Neural progenitor cell (in vitro differentiated cells): ENCODE data around the gene PPFIBP1. TPM values are rescaled to one million over a fixed set of nuclear protein-coding genes. Genes with fewer than 3 reads are reported as not detected.
"Not testable (repeated sequence)": the region's sequence is repeated elsewhere in the genome, so short reads cannot be mapped to it uniquely, and the experiment has no call there.

ENCODE experiments used
- DNase-seq: peaks from one replicate; pipeline ENCODE4 v3.0.0-alpha.2; 2016; ENCODE audit warnings: low spot score
- H2AFZ ChIP-seq: fragments of 200-600 bp; sonication (generic); replicated peaks from 2 replicates; pipeline ENCODE4 v1.6.1; 2016; ENCODE audit warnings: antibody characterized with exemption
- H3F3A ChIP-seq: fragments of 200-600 bp; sonication (generic); 2 replicates; pipeline ENCODE4 v1.6.1; 2016; ENCODE audit warnings: antibody characterized with exemption, low read depth
- H3K27ac ChIP-seq: fragments of 200-600 bp; sonication (generic); 2 replicates; pipeline ENCODE4 v1.5.1; 2016; ENCODE audit warnings: mild to moderate bottlenecking
- H3K27me3 ChIP-seq: fragments of 200-600 bp; sonication (generic); 2 replicates; pipeline ENCODE4 v1.6.1; 2016; ENCODE audit warnings: mild to moderate bottlenecking, moderate library complexity
- H3K36me3 ChIP-seq: fragments of 200-600 bp; sonication (generic); 2 replicates; pipeline ENCODE4 v1.5.1; 2016
- H3K4me1 ChIP-seq: fragments of 200-600 bp; sonication (generic); 2 replicates; pipeline ENCODE4 v1.6.1; 2016; ENCODE audit warnings: mixed run types
- H3K4me2 ChIP-seq: fragments of 200-600 bp; sonication (generic); 2 replicates; pipeline ENCODE4 v1.6.1; 2016
- H3K4me3 ChIP-seq: fragments of 200-600 bp; sonication (generic); 2 replicates; pipeline ENCODE4 v1.5.1; 2016
- H3K79me2 ChIP-seq: fragments of 200-600 bp; sonication (generic); 2 replicates; pipeline ENCODE4 v1.6.1; 2016; ENCODE audit warnings: low read depth
- H3K9ac ChIP-seq: fragments of 200-600 bp; sonication (generic); 2 replicates; pipeline ENCODE4 v1.6.1; 2016
- H3K9me3 ChIP-seq: fragments of 200-600 bp; sonication (generic); 2 replicates; pipeline ENCODE4 v1.5.1; 2016; ENCODE audit warnings: low read depth
- H4K20me1 ChIP-seq: fragments of 200-600 bp; sonication (generic); 2 replicates; pipeline ENCODE4 v1.6.1; 2016; ENCODE audit warnings: low read depth
- H3K27ac Mint-ChIP-seq: 3 replicates; pipeline ENCODE4 v1.8.0; 2021; ENCODE audit warnings: mixed read lengths
- H3K27me3 Mint-ChIP-seq: 2 replicates; pipeline ENCODE4 v1.8.0; 2022; ENCODE audit warnings: low read depth, mild to moderate bottlenecking, inconsistent platforms, moderate library complexity, mixed read lengths; ENCODE audit not compliant: insufficient read depth
- H3K36me3 Mint-ChIP-seq: 3 replicates; pipeline ENCODE4 v1.8.0; 2021; ENCODE audit warnings: mixed read lengths
- H3K4me1 Mint-ChIP-seq: 3 replicates; pipeline ENCODE4 v1.8.0; 2021; ENCODE audit warnings: mixed read lengths
- H3K4me3 Mint-ChIP-seq: 3 replicates; pipeline ENCODE4 v1.8.0; 2021; ENCODE audit warnings: mild to moderate bottlenecking, moderate library complexity, mixed read lengths
- H3K9me3 Mint-ChIP-seq: 3 replicates; pipeline ENCODE4 v1.8.0; 2020; ENCODE audit warnings: mixed read lengths
- CTCF ChIP-seq: fragments of 200-600 bp; sonication (generic); IDR thresholded peaks from 2 replicates; pipeline ENCODE4 v1.5.1; 2017; ENCODE audit warnings: antibody characterized with exemption, mild to moderate bottlenecking
- EZH2 ChIP-seq: fragments of 200-600 bp; sonication (generic); IDR thresholded peaks from 2 replicates; pipeline ENCODE4 v1.6.1; 2017; ENCODE audit warnings: antibody characterized with exemption, mild to moderate bottlenecking, moderate library complexity
- EZH2phosphoT487 ChIP-seq: fragments of 200-600 bp; sonication (generic); IDR thresholded peaks from 2 replicates; pipeline ENCODE4 v1.6.1; 2017; ENCODE audit warnings: antibody characterized with exemption
- total RNA-seq: library from RNA; depleted of rRNA; stranded (reverse); fragments of >200 nt; gene quantifications from 2 replicates; pipeline ENCODE4 v1.2.3, GENCODE V29; 2015; ENCODE audit warnings: low replicate concordance

Gene PPFIBP1
- total RNA-seq, 1 donor from 2014 or later = 61.7 TPM

GRCh38 chr12:27639265-27639664 is 115.3 kb downstream of the PPFIBP1 start:
- no peak for TF ChIP-seq EZH2
- no peak for TF ChIP-seq EZH2phosphoT487
- TF ChIP-seq CTCF = no peak
- H3K79me2 ChIP-seq = no peaks in the 10 kb centered on the region
- no peaks in the 10 kb centered on the region for H3K4me1 ChIP-seq
- no peaks in the 10 kb centered on the region for H3K36me3 ChIP-seq
- H4K20me1 ChIP-seq = no peaks in the 10 kb centered on the region
- H3K4me3 ChIP-seq = no peak overlapping the region
- H3K9me3 ChIP-seq = no peaks in the 10 kb centered on the region
- H3K27ac ChIP-seq = no peak overlapping the region
- DNase-seq = no peak
- H3K4me1 Mint-ChIP-seq = no peaks in the 10 kb centered on the region
- H3F3A ChIP-seq = no peaks in the 10 kb centered on the region
- no peaks in the 10 kb centered on the region for H3K27me3 Mint-ChIP-seq
- no peaks in the 10 kb centered on the region for H3K9me3 Mint-ChIP-seq
- no peak overlapping the region for H3K9ac ChIP-seq
- H3K4me2 ChIP-seq = no peak overlapping the region
- no peak overlapping the region for H3K27ac Mint-ChIP-seq
- H3K27me3 ChIP-seq = no peaks in the 10 kb centered on the region
- H2AFZ ChIP-seq = no peak overlapping the region
- H3K36me3 Mint-ChIP-seq = peaks cover under 1% of the 10 kb centered on the region
- no peak overlapping the region for H3K4me3 Mint-ChIP-seq

DNA sequence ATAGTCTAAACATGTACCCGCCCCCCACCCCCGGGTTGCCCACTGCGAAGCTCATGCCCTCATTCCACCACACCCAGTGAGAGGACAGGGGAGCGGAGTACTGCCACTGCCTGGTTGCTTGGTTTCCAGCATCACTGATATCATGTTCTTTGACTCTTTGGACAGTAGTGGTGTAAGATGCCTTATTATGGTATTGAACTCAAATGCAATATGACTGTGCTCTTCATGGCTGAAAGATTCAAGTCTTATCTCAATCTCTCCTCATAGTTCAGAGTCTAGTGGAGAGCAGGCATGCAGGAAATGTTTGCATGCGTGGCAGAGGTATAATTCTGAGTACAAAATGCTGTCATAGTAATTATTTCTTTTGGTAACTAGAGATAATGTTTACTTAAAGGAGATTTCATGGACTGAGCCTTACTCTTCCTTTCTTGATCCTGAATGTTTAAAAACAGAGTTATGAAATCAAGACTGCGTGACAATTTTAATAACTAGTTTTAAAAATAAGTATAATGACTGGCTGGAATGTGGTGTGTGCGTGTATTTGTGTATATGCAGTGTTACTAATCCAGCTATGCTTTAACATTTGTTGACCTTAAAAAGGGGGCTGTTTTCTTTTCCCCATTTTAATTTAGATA is 116.7 kb downstream of the PPFIBP1 start:
- not testable (repeated sequence) for H3K36me3 ChIP-seq, DNase-seq, H3K4me3 Mint-ChIP-seq, H3K4me3 ChIP-seq, H3K27me3 Mint-ChIP-seq, H3K27ac Mint-ChIP-seq, H3K36me3 Mint-ChIP-seq, H3K27ac ChIP-seq, H3K4me1 Mint-ChIP-seq, H3K9me3 ChIP-seq, H3K27me3 ChIP-seq, H2AFZ ChIP-seq, H3F3A ChIP-seq, H3K4me1 ChIP-seq, H3K79me2 ChIP-seq, H3K4me2 ChIP-seq, H3K9me3 Mint-ChIP-seq, H4K20me1 ChIP-seq, H3K9ac ChIP-seq

GRCh38 chr12:27642361-27642760 is 118.4 kb downstream of the PPFIBP1 start:
- not testable (repeated sequence) for DNase-seq

DNA sequence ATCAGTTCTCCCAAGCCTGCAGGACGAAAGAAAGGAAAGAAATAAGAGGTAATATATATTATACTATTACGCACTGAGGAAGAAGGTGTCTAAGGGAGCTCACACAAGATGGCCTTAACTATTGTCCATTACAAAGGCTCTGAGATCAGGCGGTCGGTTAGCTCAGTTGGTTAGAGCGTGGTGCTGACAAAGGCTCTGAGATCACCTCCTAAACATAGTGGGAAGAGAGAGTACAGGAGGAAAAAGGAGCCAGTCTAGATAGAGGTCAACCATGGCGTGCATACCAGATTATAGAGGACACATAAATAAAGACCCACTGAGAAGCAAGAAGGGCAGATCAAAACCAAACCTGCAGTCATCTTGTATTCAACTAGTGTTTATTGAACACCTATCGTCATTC is 118.9 kb downstream of the PPFIBP1 start:
- H3K36me3 ChIP-seq, H3K79me2 ChIP-seq, DNase-seq, H3K4me3 Mint-ChIP-seq, H3K4me1 ChIP-seq, H3K4me3 ChIP-seq, H4K20me1 ChIP-seq, H3K4me2 ChIP-seq, H3K9me3 ChIP-seq, H3K9ac ChIP-seq, H2AFZ ChIP-seq, H3K9me3 Mint-ChIP-seq, H3K36me3 Mint-ChIP-seq, H3K27ac Mint-ChIP-seq, H3K27me3 ChIP-seq, H3F3A ChIP-seq, H3K4me1 Mint-ChIP-seq, H3K27me3 Mint-ChIP-seq, H3K27ac ChIP-seq: not testable (repeated sequence)

More at GRCh38 chr12:27642361-27642760, 118.4 kb downstream of the PPFIBP1 start:
- not testable (repeated sequence) for H3K4me1 Mint-ChIP-seq, H4K20me1 ChIP-seq, H3F3A ChIP-seq, H3K27ac ChIP-seq, H3K27me3 ChIP-seq, H3K27ac Mint-ChIP-seq, H3K9ac ChIP-seq, H3K9me3 ChIP-seq, H3K36me3 ChIP-seq, H3K9me3 Mint-ChIP-seq, H3K4me1 ChIP-seq, H3K36me3 Mint-ChIP-seq, H3K4me3 ChIP-seq, H3K27me3 Mint-ChIP-seq, H3K79me2 ChIP-seq, H3K4me2 ChIP-seq, H3K4me3 Mint-ChIP-seq, H2AFZ ChIP-seq

- DNase-seq = no peak
- Mint-ChIP-seq H3K9me3 (no peaks in the 10 kb centered on the region), H3K27me3 (no peaks in the 10 kb centered on the region), H3K4me1 (no peaks in the 10 kb centered on the region), H3K27ac (no peak overlapping the region), H3K4me3 (no peak overlapping the region), H3K36me3 (peaks cover 9% of the 10 kb centered on the region)
- H3K4me2 ChIP-seq = no peak overlapping the region
- no peak overlapping the region for H3K27ac ChIP-seq
- H4K20me1 ChIP-seq = no peaks in the 10 kb centered on the region
- no peaks in the 10 kb centered on the region for H3K4me1 ChIP-seq
- no peak overlapping the region for H3K9ac ChIP-seq
- no peak overlapping the region for H2AFZ ChIP-seq
- H3K36me3 ChIP-seq = no peaks in the 10 kb centered on the region
- no peaks in the 10 kb centered on the region for H3K27me3 ChIP-seq
- H3K79me2 ChIP-seq = no peaks in the 10 kb centered on the region
- no peak for TF ChIP-seq CTCF
- no peak for TF ChIP-seq EZH2
- no peak for TF ChIP-seq EZH2phosphoT487
- no peaks in the 10 kb centered on the region for H3K9me3 ChIP-seq
- no peaks in the 10 kb centered on the region for H3F3A ChIP-seq
- no peak overlapping the region for H3K4me3 ChIP-seq
These were observed 120.3 kb downstream of the PPFIBP1 start for GRCh38 chr12:27644158-27644845.
